ENCODE data around the gene MUS81. TPM values are rescaled to one million over a fixed set of nuclear protein-coding genes. Genes with fewer than 3 reads are reported as not detected.

Gene MUS81
- total and polyA plus RNA-seq, 10 of the 15 experiments (the other 5 are each of a cell fraction or from before 2014, with no cell fraction given) = 11.8 to 76.1 (median 48.4) TPM

DNA sequence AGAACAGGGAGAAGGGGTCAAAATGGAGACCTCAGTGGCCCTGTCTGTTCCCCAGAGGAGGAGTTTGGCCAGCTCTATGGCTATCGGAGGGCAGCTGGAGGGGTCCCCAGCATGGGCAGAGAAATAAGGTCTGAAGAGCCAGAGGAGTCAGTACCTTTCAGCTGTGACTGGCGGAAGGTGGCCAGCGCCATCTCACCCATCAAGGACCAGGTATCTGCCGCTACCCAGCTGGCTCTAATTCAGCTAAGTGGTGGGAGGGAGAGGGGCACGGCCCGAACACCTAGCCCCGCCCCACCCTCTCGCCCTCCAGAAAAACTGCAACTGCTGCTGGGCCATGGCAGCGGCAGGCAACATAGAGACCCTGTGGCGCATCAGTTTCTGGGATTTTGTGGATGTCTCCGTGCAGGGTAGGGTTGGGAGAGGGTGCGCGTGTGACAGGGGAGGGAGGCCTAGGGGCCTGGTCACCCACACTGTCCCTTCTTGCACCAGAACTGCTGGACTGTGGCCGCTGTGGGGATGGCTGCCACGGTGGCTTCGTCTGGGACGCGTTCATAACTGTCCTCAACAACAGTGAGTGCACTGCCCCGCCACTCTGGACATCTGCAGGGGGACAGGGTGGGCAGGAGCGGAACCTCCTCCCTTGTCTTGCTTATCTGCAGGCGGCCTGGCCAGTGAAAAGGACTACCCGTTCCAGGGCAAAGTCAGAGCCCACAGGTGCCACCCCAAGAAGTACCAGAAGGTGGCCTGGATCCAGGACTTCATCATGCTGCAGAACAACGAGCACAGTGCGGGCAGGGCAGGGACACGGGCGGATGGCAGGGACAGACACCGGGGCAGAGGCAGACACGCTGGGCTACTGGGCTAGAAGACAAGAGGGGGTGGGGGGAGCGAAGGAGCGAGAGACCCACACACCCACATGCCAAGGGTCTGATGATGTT lies 22.2 kb downstream of the MUS81 start:
- ATAC-seq = no peak
- Histone ChIP-seq H3K9ac (ENCODE audit: control insufficient read depth, insufficient read depth, low read length) (no peak overlapping the region), H3K4me1 (ENCODE audit: control insufficient read depth, insufficient read depth, low read length) (peaks cover 17% of the 10 kb centered on the region), H3K27ac (ENCODE audit: control insufficient read depth, insufficient read depth) (no peak overlapping the region), H3K79me2 (ENCODE audit: control insufficient read depth, insufficient read depth, low read length) (peaks cover 6% of the 10 kb centered on the region), H2AFZ (ENCODE audit: control insufficient read depth, low read depth, low read length) (no peak overlapping the region), H3K4me3 (no peak overlapping the region), H4K20me1 (ENCODE audit: control insufficient read depth, insufficient read depth) (no peaks in the 10 kb centered on the region), H3K4me2 (ENCODE audit: control insufficient read depth, insufficient read depth) (no peak overlapping the region), H3K36me3 (ENCODE audit: control insufficient read depth in 2 of 2, insufficient read depth in 2 of 2, low read length in 1 of 2) (peaks cover 12 to 25% of the 10 kb centered on the region in 2 experiments), H3K27me3 (replicated peaks in 1 of 2; ENCODE audit: control insufficient read depth in 2 of 2, insufficient read depth in 2 of 2, low read length in 1 of 2) (no peaks in the 10 kb centered on the region), H3K9me3 (replicated peaks; ENCODE audit: control insufficient read depth, insufficient read depth, low read length) (no peaks in the 10 kb centered on the region)
- FAIRE-seq = no peak
- BruUV-seq (replicated peaks) = no TSS peak
- in situ Hi-C loops (cut with MboI) (loop anchor here (5.0 kb wide), 1 partner anchor 105 kb away; no protein-coding TSS in a partner anchor), intact Hi-C loops (cut with micrococcal nuclease; ENCODE audit: unreplicated experiment) (no loop called here)
- ChIA-PET RAD21 (ENCODE audit: unreplicated experiment) (interaction anchor here (1.6 kb wide), 1 partner anchor 171 kb away, joined by 3 read pairs; no protein-coding TSS in a partner anchor), CTCF (interaction anchor here (1.5 to 11.0 kb wide), 3 partner anchors 8 to 109 kb away, joined by 5 to 167 read pairs (median 5); partner anchors contain the start of gene CCDC85B), POLR2A (interaction anchor here (0.5 to 2.6 kb wide), 4 partner anchors 8 to 340 kb away, joined by 3 to 8 read pairs (median 4); partner anchors contain the start of gene CCDC85B), SMC1A (ENCODE audit: uncharacterized antibody, unreplicated experiment) (no interaction called here)
- TF ChIP-seq, protein P1, sequence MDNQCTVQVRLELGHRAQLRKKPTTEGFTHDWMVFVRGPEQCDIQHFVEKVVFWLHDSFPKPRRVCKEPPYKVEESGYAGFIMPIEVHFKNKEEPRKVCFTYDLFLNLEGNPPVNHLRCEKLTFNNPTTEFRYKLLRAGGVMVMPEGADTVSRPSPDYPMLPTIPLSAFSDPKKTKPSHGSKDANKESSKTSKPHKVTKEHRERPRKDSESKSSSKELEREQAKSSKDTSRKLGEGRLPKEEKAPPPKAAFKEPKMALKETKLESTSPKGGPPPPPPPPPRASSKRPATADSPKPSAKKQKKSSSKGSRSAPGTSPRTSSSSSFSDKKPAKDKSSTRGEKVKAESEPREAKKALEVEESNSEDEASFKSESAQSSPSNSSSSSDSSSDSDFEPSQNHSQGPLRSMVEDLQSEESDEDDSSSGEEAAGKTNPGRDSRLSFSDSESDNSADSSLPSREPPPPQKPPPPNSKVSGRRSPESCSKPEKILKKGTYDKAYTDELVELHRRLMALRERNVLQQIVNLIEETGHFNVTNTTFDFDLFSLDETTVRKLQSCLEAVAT (IDR thresholded peaks at IDR 0.05) = no peak
- no peak for DNase-seq (ENCODE audit: low read depth, low spot score)
- 89% methylated on average over 29 of the region's 30 CpGs for WGBS (ENCODE audit: insufficient coverage, insufficient replicate concordance, low lambda C conversion rate, missing lambda C conversion rate)
